GM12872 (cell line): Measurements from ENCODE around the gene ARHGAP21.

ENCODE experiments used
- CTCF ChIP-seq: IDR thresholded peaks from 3 replicates; pipeline ENCODE4 v1.5.1; 2011; ENCODE audit warnings: low read depth, mild to moderate bottlenecking, low read length, moderate library complexity; ENCODE audit not compliant: insufficient read depth

Gene ARHGAP21

GRCh38 chr10:24569828-24570657 lies 153.6 kb downstream of the ARHGAP21 start:
- TF ChIP-seq CTCF = no peak

GRCh38 chr10:24569330-24569796 lies 154.3 kb downstream of the ARHGAP21 start:
- TF ChIP-seq CTCF = no peak

GRCh38 chr10:24568042-24568441 lies 155.6 kb downstream of the ARHGAP21 start:
- TF ChIP-seq CTCF = no peak

GRCh38 chr10:24561453-24561852 lies 162.2 kb downstream of the ARHGAP21 start:
- TF ChIP-seq CTCF = no peak

- TF ChIP-seq CTCF = peak; percentile 68
Observed at GRCh38 chr10:24556750-24557742, 166.6 kb downstream of the ARHGAP21 start.

GRCh38 chr10:24556126-24556749 lies 167.4 kb downstream of the ARHGAP21 start:
- TF ChIP-seq CTCF = no peak

GRCh38 chr10:24554036-24554435 lies 169.7 kb downstream of the ARHGAP21 start:
- no peak for TF ChIP-seq CTCF
